ENCODE data around the gene MALSU1.
"Not testable (repeated sequence)": the region's sequence is repeated elsewhere in the genome, so short reads cannot be mapped to it uniquely, and the experiment has no call there.

Gene MALSU1

DNA sequence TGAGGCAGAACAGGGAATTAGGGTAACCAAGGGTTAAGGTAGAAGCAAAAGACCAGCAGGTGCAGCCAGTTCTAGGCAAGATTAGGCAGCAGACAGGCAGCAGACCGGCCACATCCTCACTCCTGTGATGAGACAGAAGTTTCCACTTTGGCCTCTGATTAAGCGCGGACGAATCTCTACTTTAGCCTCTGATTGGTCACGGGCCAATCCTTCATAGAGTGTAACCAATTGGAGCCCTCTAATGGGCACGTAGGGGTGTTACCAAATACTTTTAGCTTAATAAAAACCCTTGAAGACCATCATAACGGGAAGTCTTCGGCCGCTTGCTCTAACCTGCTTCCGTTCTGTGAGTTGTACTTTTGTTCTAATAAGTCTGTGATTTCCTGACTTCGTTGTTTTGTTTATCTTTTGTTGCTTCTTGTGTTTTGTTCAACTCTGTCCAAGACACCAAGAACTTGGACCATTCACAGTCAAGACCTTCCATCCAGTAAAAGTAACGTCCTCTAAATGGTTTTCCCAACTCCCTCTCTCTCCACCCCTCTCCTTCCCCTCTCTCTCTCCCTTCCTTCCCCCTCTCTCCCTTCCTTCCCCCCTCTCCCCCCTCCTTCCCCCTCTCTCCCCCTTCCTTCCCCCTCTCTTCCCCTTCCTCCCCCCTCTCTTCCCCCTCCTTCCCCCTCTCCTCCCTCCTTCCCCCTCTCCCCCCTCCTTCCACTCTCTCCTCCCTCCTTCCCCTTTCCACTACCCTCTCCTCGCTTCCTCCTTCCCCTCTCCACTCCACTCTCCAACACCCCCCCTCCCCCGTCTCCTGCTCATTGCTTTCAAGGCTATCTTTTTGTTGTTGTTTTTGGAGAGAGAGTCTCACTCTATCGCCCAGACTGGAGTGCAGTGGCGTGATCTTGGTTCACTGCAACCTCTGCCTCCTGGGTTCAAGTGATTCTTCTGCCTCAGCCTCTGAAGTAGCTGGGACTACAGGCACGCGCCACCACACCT is 13.2 kb upstream of the MALSU1 start:
- FAIRE-seq (no peak), DNase-seq (ENCODE audit: insufficient read length, low spot score) (no peak)

DNA sequence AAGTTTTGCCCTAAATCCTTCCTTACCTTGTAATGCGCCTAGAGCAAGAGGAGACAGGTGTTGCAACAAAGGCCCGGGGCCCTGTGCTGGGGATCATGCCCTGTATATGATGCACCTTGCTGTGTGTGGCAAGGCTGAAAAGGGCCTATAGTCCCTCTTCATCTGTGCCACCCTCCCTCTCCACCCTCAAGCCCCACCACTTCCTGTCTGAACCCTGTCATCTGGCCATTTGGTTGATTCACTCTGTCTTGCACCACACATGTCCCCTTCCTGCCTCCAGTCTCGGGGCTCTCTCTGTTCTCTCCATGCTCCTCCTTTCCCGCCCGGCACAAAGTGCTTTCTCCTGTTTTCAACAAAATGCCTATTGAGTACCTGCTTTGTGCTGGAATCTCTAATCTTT is 11.5 kb upstream of the MALSU1 start:
- DNase-seq (ENCODE audit: insufficient read length, low spot score), result no peak
- no peak for FAIRE-seq

DNA sequence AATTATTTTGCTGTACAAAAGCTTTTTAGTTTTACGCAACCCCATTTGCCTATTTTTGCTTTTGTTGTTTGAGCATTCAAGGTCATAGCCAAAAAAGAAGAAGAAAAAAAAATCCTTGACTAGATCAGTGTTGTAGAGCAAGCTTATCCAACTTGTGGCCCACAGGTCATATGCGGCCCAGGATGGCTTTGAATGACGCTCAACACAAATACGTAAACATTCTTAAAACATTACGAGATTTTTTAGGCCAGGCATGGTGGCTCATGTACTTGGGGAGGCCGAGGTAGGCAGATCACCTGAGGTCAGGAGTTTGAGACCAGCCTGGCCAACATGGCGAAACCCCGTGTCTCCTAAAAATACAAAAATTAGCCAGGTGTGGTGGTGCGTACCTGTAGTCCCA is 8.1 kb upstream of the MALSU1 start:
- no peak for FAIRE-seq
- no peak for DNase-seq (ENCODE audit: insufficient read length, low spot score)

DNA sequence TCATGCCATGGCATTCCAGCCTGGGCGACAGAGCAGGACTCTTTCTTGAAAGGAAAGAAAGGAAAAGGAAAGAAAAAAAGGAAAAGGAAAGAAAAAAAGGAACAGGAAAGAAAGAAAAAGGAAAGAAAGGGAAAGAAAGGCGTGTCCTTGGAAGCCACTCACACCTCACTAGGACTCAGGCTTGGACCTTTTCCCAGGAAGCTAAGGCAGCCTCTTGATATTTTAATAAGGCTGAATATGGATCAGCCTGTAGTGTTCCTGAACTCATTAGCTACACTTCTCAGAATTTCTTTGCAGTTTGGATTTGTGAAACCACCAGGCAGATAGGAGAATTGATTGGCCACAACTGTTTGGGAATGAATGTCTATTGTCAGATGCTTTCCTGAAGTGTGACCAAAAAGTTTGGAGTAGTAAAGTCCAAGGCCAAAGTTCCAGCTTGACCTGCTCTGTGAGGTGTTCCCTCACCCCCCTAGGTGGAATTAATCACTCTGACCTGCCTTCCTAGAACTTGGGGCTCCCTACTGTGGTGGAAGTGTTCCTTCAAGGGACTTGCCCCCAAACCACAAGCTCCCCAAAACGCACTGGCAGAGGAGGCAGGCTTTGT is 7.1 kb upstream of the MALSU1 start:
- no peak for FAIRE-seq
- DNase-seq (ENCODE audit: insufficient read length, low spot score), result no peak

DNA sequence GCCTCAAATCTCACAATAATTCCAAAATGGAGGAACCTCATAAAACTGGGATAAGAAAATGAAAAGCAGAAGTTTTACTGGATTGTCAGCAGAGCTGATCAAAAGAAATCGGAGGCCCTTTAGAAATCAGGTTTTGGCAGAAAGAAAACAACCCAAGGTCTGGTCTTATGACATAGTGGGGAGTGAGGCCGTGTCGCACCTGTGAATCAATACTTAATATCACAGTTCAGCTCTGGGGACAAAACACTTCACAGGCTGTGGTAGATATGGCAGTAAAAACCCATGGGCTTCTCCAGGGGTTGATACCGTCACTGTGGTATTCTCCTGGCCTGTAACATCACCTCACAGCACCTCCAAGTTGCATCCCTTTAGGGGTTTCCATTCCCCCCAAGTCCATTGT is 6.5 kb upstream of the MALSU1 start:
- no peak for DNase-seq (ENCODE audit: insufficient read length, low spot score)
- FAIRE-seq, result no peak

DNA sequence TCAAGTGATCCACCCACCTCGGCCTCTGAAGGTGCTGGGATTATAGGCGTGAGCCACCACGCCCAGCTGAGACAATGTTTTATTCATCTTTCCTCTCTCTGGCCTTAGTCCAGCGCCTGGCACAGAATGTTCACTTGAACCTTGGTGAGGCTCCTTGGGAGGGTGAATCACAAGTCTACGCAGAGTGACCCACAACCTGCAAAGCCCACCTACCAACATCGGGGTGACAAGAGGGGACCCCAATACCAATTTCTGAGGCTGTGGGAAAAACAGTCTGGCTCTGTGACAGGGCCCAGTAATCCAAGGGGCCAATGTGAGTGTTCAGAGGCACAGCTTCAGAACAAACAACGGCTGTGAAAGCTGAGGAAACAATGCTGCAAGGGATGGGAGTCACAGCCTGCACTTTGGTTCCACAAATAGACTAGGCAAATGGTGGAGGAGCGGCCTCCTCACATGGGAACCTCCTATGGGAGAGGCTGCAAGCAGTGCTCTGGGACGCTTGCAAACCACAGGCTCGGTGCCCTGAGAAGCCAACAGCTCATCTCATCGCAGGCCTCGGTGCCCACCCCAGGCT is 5.6 kb upstream of the MALSU1 start:
- no peak for DNase-seq (ENCODE audit: insufficient read length, low spot score)
- FAIRE-seq, result no peak

DNA sequence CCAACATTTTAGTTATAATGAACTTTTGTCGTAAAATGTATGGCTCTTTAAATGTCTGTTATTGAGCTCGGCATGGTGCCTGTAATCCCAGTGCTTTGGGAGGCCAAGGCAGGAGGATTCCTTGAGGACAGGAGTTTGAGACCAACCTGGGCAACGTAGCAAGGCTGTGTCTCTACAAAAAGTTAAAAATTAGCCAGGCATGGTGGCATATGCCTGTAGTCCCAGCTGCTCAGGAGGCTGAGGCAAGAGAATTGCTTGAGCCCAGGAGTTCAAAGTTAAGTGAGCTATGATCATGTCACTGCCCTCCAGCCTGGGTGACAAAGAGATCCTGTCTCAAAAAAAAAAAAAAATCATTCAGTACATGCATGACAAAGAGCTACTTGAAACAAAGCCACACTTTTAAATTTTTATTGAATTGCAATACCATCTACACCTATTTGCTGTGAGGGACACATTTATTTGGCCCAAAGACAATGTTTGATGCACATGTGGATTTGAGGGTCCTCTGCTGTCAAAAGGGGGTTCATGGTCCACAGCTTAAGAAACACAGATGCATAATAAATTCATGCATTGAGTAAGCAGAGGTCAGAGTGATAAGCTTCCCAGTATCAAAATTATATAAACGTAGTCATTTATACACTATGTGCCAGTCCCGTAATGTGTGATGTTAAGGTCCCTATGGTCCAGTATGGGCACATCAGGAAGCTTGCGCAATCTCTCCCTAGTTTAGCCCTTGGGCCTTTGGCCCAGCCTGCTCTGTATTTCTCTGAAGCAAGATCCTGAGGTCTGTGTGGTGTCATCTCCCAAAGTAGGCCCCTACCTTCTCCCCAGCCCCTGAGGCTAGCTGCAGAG is 4.4 kb upstream of the MALSU1 start:
- DNase-seq (ENCODE audit: insufficient read length, low spot score), result no peak
- no peak for FAIRE-seq

DNA sequence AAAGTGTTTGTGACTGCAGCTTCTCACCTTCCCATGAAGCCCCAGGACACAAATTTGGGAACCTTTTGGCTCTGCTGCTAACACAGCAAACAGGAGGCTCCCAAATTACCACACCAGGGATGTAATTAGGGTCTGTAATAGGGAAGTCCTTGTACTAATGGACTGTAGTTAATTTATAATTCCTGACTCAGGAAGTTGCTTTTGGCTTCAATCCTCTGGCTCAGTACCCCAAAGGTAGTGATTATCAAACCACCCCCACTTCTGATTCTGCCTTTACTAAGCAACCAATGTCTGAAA is 3.8 kb upstream of the MALSU1 start:
- no peak for DNase-seq (ENCODE audit: insufficient read length, low spot score)
- FAIRE-seq, result no peak

DNA sequence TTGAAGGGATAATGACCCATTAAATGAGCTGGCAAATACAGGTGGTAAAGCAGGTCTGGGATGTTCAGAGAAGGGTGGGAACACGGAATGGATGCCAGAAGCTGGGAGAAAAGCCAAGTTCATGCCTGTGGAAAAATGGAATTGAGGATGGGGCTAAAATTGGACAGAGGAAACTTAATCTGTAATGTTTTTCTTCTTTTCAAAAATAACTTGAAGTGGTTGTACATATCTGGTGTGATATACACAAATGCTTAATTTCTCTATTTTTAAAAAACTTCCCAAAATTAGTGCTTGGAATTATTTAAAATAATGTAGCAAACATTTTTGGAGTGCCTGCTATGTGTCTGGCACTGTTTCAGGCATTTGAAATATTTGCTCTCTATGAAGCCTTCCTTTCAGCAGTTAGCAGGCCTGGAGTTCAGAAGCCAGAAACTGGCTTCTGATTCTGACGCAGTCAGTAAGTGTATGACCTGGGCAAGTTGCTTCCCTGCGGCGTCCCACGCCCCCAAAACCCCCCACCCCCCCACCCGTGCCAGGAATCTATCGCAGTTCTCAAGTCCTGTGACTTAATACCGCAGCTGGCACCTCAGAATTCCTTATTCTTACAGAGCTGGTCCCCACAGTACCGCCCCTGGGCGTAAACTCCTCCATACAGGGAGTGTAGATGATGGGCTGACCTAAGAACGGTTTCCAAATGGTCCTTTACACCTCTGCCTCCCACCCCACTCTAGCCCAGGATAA is 828 bp upstream of the MALSU1 start:
- FAIRE-seq (no peak), DNase-seq (ENCODE audit: insufficient read length, low spot score) (peak; percentile 69)

DNA sequence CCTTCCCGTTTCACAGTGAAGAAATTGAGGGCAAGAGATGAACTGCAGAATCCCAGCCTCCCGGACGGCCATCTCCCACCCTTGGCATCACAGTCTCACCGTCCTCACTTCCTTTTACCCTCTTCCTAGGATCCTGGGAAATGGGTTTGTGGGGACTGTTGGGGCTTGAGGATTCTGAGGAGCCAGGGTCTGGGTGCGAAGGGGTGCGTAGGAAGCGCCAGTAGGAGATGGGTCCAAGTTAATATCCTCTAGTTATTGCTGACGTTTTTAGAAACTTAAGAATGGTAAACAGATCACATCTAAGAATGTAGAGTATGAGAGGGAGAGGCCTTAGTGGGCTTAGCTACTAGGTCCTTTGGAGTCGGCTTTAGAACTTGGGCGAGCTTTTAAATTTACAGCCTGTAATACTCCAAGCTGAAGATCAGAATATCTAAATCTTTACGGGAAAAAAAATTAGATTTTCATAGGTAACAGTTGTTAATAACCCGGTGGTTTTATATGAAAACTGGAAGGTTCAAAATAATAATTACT is 696 bp downstream of the MALSU1 start:
- FAIRE-seq (no peak), DNase-seq (ENCODE audit: insufficient read length, low spot score) (no peak)

DNA sequence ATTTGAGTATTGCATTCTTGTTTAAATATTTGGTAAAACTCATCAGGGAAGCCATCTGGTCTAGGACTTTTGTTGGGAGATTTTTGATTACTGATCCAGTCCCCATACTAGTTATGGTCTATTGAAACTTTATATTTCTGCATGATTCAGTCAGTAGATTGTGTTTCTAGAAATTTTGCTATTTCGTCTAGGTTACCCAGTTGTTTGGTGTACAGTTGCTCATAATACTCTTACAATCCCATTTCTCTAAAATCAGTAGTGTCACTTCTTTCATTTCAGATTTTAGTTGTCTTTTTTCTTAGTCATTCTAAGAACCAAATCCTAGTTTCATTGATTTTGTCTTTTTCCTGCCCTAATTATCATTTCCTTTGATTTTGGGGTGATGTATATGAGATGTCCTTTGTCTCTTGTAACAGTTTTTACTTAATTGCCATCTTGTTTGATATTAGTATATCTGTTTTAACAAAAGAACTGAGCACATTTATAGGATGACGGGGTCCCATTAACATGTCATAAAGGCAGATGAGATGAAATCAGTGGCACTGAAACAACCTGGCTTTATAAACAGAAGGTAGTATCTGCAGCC is 7.9 kb downstream of the MALSU1 start:
- FAIRE-seq (no peak), DNase-seq (ENCODE audit: insufficient read length, low spot score) (no peak)

DNA sequence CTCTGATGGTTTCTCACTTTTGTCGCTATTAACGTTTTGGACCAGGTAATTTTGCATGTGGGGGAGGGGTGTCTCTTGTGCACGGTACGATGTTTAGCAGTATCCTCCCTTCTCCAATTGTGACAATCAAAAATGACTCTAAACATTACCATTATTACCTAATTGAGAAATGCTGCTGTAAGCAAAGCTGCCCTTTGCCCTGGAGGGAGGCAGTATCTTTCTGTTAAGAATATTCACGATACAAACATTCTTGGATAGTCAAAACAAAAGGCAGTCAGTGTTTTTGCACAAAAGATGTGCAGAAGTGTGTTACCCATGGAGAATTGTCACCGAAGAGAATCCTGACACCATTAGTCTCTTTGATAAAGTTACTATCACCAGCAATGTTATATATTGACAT is 9.6 kb downstream of the MALSU1 start:
- no peak for FAIRE-seq

DNA sequence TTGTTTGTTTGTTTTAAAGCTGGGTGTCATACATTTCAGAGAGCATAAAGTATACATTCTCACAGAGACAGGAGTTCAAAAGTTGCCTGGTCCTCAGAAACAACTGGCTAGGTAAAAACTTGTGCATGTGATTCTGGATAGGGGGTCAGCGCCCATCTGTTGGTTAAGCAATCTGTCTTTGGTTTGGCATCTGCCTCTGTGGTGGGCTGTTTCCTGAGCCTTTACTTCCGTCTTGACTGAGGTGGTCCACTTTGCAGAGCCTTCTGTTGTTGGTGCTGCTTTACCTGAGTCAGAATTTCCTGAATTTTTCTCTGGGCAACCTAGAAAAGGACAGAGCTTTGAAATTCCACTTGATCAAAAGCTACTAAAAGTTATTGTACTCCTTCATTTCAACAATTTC is 13.0 kb downstream of the MALSU1 start:
- DNase-seq (ENCODE audit: insufficient read length, low spot score); FAIRE-seq: not testable (repeated sequence)

More for the DNA sequence above, 9.6 kb downstream of the MALSU1 start:
- DNase-seq (ENCODE audit: insufficient read length, low spot score), result no peak

DNA sequence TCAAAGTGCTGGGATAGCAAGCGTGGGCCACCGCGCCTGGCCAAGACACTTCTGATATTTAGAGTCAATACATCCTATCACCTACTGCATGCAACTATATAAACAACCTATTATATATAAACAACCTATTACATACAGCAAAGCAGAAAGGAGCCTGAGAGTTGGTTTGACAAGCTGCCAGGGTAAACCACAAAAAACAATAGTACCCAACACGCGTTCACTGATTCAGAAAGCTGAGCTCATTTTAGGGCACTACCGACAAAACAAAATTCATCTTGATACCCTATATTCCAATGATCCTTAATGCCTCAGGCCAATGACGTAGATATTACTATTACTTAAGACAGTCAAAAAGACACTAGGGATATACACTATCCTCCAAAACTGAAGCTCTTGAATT is 16.2 kb downstream of the MALSU1 start:
- FAIRE-seq (no peak), DNase-seq (ENCODE audit: insufficient read length, low spot score) (no peak)

DNA sequence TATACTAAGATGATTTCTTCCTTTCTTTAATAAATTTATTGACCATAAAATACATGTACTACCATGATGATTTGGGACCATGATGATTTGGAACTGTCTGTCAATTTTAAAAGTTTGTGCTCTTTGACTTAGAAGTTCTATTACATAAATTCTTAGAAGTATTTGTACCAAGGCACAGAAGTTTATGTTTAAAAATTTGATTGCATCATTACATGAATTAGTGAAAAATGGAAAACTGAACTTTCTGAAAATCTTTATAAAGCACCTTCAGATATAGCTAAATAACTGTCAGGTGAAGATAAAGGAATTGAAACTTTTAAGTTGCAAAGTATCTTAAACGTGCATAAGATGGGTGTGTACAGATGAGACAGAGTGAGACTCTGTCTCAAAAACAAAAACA is 32.0 kb downstream of the MALSU1 start:
- DNase-seq (ENCODE audit: insufficient read length, low spot score) (no peak), FAIRE-seq (no peak)

DNA sequence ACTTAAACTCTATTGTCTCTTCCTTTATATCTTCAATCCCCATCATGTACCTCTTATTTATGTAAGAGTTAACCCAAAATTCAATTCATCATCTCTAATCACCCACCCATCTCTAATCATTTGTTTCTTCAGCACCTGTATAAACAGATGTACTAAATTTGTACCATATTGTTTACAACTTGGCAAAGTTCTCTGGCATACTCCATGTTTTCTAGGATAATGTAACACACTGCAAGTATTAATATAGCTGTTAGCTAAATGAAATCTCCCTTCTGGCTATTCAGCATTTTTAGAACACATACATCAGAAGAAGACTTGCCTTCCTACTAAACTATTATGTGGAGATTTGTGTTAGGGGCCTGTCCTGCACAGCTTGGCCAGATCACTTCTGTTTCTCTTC is 33.1 kb downstream of the MALSU1 start:
- DNase-seq (ENCODE audit: insufficient read length, low spot score) (no peak), FAIRE-seq (no peak)

DNA sequence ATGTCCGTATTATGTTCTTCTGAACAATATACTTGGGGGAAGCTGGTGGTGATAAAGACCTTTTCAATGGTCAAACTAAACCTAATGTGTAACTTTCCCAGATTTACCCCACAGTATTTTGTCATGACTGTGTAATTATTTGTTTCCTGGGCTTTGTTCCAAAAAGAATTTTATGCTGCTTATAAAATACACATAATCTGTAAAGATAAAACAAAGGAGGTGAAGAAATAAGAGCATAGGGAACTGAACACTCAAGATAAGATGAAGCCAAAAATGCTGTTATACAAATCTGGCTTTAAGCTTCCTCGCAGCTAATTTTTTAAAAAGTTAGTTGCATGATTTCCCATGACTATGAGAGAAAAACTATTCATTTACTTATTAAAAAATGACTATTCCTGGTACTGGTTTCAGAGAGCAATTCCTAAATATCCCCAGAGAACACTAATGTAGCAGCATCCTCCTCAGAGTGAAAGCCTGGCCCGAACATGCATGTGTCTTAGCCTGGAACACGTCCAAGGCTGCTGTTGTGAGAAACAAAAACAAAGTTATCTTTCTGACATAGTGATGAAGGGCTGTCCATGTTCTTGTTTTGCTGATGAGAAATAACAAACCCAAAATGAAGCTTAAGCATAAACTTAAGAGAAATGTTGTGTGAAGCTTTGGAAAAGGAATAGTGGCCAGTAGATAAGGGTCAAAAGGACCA is 33.9 kb downstream of the MALSU1 start:
- FAIRE-seq (peak; percentile 49), DNase-seq (ENCODE audit: insufficient read length, low spot score) (no peak)

DNA sequence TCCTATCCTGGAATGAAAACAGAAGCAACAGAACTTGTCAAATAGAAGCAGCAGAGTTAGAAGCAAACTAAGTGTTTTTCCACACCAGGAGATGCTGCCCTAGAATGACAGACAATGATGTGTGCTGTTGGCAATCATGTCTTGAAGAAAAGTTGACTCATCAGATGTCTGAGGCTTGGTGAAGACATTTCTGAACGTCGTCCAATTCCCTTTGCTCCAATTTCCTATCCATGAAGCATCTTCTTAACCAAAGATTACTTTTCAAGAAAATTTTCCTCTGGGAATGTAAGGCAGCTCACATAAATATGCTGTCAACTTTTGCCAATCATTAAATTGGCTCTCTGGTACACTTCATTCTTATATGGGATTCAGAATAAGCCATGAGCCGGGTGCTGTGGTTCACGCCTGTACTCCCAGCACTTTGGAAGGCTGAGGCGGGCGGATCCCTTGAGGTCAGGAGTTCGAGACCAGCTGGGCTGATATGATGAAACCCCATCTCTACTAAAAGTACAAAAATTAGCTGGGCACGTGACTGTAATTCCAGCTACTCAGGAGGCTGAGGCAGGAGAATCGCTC is 34.6 kb downstream of the MALSU1 start:
- DNase-seq (ENCODE audit: insufficient read length, low spot score), result peak; percentile 68
- no peak for FAIRE-seq
